HepG2 (cell line): ENCODE results near the gene TLCD3B. TPM values are rescaled to one million over a fixed set of nuclear protein-coding genes. Genes with fewer than 3 reads are reported as not detected.

Experiments
- GZF1 ChIP-seq: sonication (generic); formaldehyde crosslinking; IDR thresholded peaks from 2 replicates; pipeline ENCODE4 v1.5.1; 2020; ENCODE audit warnings: mild to moderate bottlenecking, missing genetic modification reagents
- PLSCR1 ChIP-seq: sonication (generic); formaldehyde crosslinking; IDR thresholded peaks from 2 replicates; pipeline ENCODE4 v1.5.0; 2020; ENCODE audit warnings: missing genetic modification reagents, mild to moderate bottlenecking, borderline replicate concordance
- ZBTB33 ChIP-seq: sonication (generic); formaldehyde crosslinking; IDR thresholded peaks from 2 replicates; pipeline ENCODE4 v1.4.0; 2020; ENCODE audit warnings: missing genetic modification reagents
- ZNF879 ChIP-seq: sonication (generic); formaldehyde crosslinking; IDR thresholded peaks from 2 replicates; pipeline ENCODE4 v1.8.1; 2023; ENCODE audit warnings: missing genetic modification reagents
- polyA plus RNA-seq, 8 experiments: library from polyadenylated mRNA; depleted of rRNA in 3 of 8; stranded (reverse) in 7 of 8; unstranded in 1 of 8; fragments of >200 nt; fragmentation: Illumina TruSeq in 4 of 8; extraction: Trizol in 4 of 8; gene quantifications; 2 replicates each; pipeline versions ENCODE4 v1.2.1 to v1.2.3, GENCODE V29; 2011 to 2016; ENCODE audit warnings: low read depth in 4 of 8, missing spikeins in 1 of 8, mixed read lengths in 1 of 8; ENCODE audit not compliant: insufficient read depth in 1 of 8
- total RNA-seq, 5 experiments: library from RNA; depleted of rRNA; stranded (reverse); fragments of >200 nt; fragmentation: Illumina TruSeq; extraction: Trizol; gene quantifications; 2 replicates each; pipeline ENCODE4 v1.2.3, GENCODE V29; 2016; ENCODE audit warnings: low read depth in 1 of 5
- TF ChIP-seq, protein P1 (sequence below): sonication (generic); formaldehyde crosslinking; IDR thresholded peaks from 2 replicates; pipeline ENCODE4 v1.8.0; 2022; ENCODE audit warnings: missing genetic modification reagents, low read depth, mild to moderate bottlenecking, borderline replicate concordance
- TF ChIP-seq, protein P2 (sequence below): sonication (generic); formaldehyde crosslinking; IDR thresholded peaks from 2 replicates; pipeline ENCODE4 v1.4.0; 2020; ENCODE audit warnings: missing genetic modification reagents, borderline replicate concordance
- TF ChIP-seq, protein P3 (sequence below): sonication (generic); formaldehyde crosslinking; IDR thresholded peaks from 2 replicates; pipeline ENCODE4 v1.5.0; 2020; ENCODE audit warnings: missing genetic modification reagents
- TF ChIP-seq, protein P4 (sequence below): sonication (generic); formaldehyde crosslinking; IDR thresholded peaks from 2 replicates; pipeline ENCODE4 v1.5.0; 2020; ENCODE audit warnings: mild to moderate bottlenecking, missing genetic modification reagents, borderline replicate concordance
- TF ChIP-seq, protein P5 (sequence below): IDR thresholded peaks from 2 replicates; pipeline ENCODE4 v1.6.1; 2016

TLCD3B gene
- total and polyA plus RNA-seq, 2 of the 13 experiments (the other 11 are each of a cell fraction or from before 2014, with no cell fraction given): not detected

DNA sequence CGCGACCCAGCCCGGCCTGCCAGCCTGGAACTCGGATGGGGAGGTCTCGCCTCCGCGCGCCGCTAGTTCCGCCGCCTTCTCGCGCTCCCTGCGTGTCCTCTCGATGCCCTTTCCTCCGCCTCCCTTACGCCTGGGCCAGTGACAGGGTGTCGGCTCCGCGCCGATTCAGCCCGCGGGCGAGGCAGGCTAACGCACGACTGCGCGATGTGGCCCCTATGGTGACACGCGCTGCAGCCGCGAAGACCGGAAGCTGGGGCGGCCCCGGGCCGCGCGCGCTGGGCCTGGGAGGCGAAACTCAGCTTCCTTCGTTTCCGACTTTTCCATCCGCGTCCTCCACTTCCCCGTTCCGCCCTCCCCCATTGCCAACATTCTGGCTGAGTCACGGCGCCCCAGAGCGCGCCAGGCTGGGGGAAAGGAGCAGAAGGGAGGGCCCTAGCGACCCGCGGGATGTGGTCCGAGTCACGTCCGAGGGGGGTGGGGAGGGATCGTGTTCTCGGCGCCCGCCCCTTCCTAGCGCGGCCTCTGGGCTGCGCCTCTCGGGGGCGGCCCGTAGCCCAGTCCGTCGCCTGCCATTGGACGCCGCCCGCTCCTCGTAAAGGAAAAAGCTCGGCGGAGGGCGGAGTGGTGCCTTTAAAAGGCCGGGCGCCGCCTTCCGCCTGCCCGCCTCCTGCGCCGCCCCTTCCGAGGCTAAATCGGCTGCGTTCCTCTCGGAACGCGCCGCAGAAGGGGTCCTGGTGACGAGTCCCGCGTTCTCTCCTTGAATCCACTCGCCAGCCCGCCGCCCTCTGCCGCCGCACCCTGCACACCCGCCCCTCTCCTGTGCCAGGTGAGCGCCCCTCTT lies 34.3 kb upstream of the TLCD3B start, which contains the start of gene ALDOA (continued):
- TF ChIP-seq, protein P1, sequence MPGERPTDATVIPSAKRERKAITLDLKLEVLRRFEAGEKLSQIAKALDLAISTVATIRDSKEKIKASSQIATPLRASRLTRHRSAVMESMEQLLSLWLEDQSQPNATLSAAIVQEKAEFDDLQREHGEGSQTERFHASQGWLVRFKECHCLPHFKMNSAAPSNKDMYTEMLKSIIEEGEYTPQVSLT (CRISPR knock-in tag): peak; percentile 28; the same call in 1 of the 2 replicates
- TF ChIP-seq ZNF879: peak; percentile 89
- TF ChIP-seq PLSCR1 (CRISPR knock-in tag): peak; percentile 97; the same call in 1 of the 2 replicates
- TF ChIP-seq, protein P2, sequence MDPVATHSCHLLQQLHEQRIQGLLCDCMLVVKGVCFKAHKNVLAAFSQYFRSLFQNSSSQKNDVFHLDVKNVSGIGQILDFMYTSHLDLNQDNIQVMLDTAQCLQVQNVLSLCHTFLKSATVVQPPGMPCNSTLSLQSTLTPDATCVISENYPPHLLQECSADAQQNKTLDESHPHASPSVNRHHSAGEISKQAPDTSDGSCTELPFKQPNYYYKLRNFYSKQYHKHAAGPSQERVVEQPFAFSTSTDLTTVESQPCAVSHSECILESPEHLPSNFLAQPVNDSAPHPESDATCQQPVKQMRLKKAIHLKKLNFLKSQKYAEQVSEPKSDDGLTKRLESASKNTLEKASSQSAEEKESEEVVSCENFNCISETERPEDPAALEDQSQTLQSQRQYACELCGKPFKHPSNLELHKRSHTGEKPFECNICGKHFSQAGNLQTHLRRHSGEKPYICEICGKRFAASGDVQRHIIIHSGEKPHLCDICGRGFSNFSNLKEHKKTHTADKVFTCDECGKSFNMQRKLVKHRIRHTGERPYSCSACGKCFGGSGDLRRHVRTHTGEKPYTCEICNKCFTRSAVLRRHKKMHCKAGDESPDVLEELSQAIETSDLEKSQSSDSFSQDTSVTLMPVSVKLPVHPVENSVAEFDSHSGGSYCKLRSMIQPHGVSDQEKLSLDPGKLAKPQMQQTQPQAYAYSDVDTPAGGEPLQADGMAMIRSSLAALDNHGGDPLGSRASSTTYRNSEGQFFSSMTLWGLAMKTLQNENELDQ: no peak; the same call in 1 of the 2 replicates
- TF ChIP-seq, protein P3, sequence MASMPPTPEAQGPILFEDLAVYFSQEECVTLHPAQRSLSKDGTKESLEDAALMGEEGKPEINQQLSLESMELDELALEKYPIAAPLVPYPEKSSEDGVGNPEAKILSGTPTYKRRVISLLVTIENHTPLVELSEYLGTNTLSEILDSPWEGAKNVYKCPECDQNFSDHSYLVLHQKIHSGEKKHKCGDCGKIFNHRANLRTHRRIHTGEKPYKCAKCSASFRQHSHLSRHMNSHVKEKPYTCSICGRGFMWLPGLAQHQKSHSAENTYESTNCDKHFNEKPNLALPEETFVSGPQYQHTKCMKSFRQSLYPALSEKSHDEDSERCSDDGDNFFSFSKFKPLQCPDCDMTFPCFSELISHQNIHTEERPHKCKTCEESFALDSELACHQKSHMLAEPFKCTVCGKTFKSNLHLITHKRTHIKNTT (CRISPR knock-in tag): no peak
- TF ChIP-seq, protein P4, sequence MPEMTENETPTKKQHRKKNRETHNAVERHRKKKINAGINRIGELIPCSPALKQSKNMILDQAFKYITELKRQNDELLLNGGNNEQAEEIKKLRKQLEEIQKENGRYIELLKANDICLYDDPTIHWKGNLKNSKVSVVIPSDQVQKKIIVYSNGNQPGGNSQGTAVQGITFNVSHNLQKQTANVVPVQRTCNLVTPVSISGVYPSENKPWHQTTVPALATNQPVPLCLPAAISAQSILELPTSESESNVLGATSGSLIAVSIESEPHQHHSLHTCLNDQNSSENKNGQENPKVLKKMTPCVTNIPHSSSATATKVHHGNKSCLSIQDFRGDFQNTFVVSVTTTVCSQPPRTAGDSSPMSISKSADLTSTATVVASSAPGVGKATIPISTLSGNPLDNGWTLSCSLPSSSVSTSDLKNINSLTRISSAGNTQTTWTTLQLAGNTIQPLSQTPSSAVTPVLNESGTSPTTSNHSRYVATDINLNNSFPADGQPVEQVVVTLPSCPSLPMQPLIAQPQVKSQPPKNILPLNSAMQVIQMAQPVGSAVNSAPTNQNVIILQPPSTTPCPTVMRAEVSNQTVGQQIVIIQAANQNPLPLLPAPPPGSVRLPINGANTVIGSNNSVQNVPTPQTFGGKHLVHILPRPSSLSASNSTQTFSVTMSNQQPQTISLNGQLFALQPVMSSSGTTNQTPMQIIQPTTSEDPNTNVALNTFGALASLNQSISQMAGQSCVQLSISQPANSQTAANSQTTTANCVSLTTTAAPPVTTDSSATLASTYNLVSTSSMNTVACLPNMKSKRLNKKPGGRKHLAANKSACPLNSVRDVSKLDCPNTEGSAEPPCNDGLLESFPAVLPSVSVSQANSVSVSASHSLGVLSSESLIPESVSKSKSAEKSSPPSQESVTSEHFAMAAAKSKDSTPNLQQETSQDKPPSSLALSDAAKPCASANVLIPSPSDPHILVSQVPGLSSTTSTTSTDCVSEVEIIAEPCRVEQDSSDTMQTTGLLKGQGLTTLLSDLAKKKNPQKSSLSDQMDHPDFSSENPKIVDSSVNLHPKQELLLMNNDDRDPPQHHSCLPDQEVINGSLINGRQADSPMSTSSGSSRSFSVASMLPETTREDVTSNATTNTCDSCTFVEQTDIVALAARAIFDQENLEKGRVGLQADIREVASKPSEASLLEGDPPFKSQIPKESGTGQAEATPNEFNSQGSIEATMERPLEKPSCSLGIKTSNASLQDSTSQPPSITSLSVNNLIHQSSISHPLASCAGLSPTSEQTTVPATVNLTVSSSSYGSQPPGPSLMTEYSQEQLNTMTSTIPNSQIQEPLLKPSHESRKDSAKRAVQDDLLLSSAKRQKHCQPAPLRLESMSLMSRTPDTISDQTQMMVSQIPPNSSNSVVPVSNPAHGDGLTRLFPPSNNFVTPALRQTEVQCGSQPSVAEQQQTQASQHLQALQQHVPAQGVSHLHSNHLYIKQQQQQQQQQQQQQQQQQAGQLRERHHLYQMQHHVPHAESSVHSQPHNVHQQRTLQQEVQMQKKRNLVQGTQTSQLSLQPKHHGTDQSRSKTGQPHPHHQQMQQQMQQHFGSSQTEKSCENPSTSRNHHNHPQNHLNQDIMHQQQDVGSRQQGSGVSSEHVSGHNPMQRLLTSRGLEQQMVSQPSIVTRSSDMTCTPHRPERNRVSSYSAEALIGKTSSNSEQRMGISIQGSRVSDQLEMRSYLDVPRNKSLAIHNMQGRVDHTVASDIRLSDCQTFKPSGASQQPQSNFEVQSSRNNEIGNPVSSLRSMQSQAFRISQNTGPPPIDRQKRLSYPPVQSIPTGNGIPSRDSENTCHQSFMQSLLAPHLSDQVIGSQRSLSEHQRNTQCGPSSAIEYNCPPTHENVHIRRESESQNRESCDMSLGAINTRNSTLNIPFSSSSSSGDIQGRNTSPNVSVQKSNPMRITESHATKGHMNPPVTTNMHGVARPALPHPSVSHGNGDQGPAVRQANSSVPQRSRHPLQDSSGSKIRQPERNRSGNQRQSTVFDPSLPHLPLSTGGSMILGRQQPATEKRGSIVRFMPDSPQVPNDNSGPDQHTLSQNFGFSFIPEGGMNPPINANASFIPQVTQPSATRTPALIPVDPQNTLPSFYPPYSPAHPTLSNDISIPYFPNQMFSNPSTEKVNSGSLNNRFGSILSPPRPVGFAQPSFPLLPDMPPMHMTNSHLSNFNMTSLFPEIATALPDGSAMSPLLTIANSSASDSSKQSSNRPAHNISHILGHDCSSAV: peak; percentile 82; the same call in 1 of the 2 replicates
- peak; percentile 90 for TF ChIP-seq GZF1 (CRISPR knock-in tag)
- no peak; the same call in 1 of the 2 replicates for TF ChIP-seq ZBTB33 (CRISPR knock-in tag)
- TF ChIP-seq, protein P5, sequence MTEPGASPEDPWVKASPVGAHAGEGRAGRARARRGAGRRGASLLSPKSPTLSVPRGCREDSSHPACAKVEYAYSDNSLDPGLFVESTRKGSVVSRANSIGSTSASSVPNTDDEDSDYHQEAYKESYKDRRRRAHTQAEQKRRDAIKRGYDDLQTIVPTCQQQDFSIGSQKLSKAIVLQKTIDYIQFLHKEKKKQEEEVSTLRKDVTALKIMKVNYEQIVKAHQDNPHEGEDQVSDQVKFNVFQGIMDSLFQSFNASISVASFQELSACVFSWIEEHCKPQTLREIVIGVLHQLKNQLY (CRISPR knock-in tag): peak; percentile 58
